Neural progenitor cell (in vitro differentiated cells): Measurements from ENCODE around the gene PNPLA7. TPM values are rescaled to one million over a fixed set of nuclear protein-coding genes. Genes with fewer than 3 reads are reported as not detected.

Source experiments
- DNase-seq: peaks from one replicate; pipeline ENCODE4 v3.0.0-alpha.2; 2016; ENCODE audit warnings: low spot score
- H2AFZ ChIP-seq: fragments of 200-600 bp; sonication (generic); replicated peaks from 2 replicates; pipeline ENCODE4 v1.6.1; 2016; ENCODE audit warnings: antibody characterized with exemption
- H3F3A ChIP-seq: fragments of 200-600 bp; sonication (generic); 2 replicates; pipeline ENCODE4 v1.6.1; 2016; ENCODE audit warnings: antibody characterized with exemption, low read depth
- H3K27ac ChIP-seq: fragments of 200-600 bp; sonication (generic); 2 replicates; pipeline ENCODE4 v1.5.1; 2016; ENCODE audit warnings: mild to moderate bottlenecking
- H3K27me3 ChIP-seq: fragments of 200-600 bp; sonication (generic); 2 replicates; pipeline ENCODE4 v1.6.1; 2016; ENCODE audit warnings: mild to moderate bottlenecking, moderate library complexity
- H3K36me3 ChIP-seq: fragments of 200-600 bp; sonication (generic); 2 replicates; pipeline ENCODE4 v1.5.1; 2016
- H3K4me1 ChIP-seq: fragments of 200-600 bp; sonication (generic); 2 replicates; pipeline ENCODE4 v1.6.1; 2016; ENCODE audit warnings: mixed run types
- H3K4me2 ChIP-seq: fragments of 200-600 bp; sonication (generic); 2 replicates; pipeline ENCODE4 v1.6.1; 2016
- H3K4me3 ChIP-seq: fragments of 200-600 bp; sonication (generic); 2 replicates; pipeline ENCODE4 v1.5.1; 2016
- H3K79me2 ChIP-seq: fragments of 200-600 bp; sonication (generic); 2 replicates; pipeline ENCODE4 v1.6.1; 2016; ENCODE audit warnings: low read depth
- H3K9ac ChIP-seq: fragments of 200-600 bp; sonication (generic); 2 replicates; pipeline ENCODE4 v1.6.1; 2016
- H3K9me3 ChIP-seq: fragments of 200-600 bp; sonication (generic); 2 replicates; pipeline ENCODE4 v1.5.1; 2016; ENCODE audit warnings: low read depth
- H4K20me1 ChIP-seq: fragments of 200-600 bp; sonication (generic); 2 replicates; pipeline ENCODE4 v1.6.1; 2016; ENCODE audit warnings: low read depth
- H3K27ac Mint-ChIP-seq: 3 replicates; pipeline ENCODE4 v1.8.0; 2021; ENCODE audit warnings: mixed read lengths
- H3K27me3 Mint-ChIP-seq: 2 replicates; pipeline ENCODE4 v1.8.0; 2022; ENCODE audit warnings: low read depth, mild to moderate bottlenecking, inconsistent platforms, moderate library complexity, mixed read lengths; ENCODE audit not compliant: insufficient read depth
- H3K36me3 Mint-ChIP-seq: 3 replicates; pipeline ENCODE4 v1.8.0; 2021; ENCODE audit warnings: mixed read lengths
- H3K4me1 Mint-ChIP-seq: 3 replicates; pipeline ENCODE4 v1.8.0; 2021; ENCODE audit warnings: mixed read lengths
- H3K4me3 Mint-ChIP-seq: 3 replicates; pipeline ENCODE4 v1.8.0; 2021; ENCODE audit warnings: mild to moderate bottlenecking, moderate library complexity, mixed read lengths
- H3K9me3 Mint-ChIP-seq: 3 replicates; pipeline ENCODE4 v1.8.0; 2020; ENCODE audit warnings: mixed read lengths
- EZH2 ChIP-seq: fragments of 200-600 bp; sonication (generic); IDR thresholded peaks from 2 replicates; pipeline ENCODE4 v1.6.1; 2017; ENCODE audit warnings: antibody characterized with exemption, mild to moderate bottlenecking, moderate library complexity
- EZH2phosphoT487 ChIP-seq: fragments of 200-600 bp; sonication (generic); IDR thresholded peaks from 2 replicates; pipeline ENCODE4 v1.6.1; 2017; ENCODE audit warnings: antibody characterized with exemption
- total RNA-seq: library from RNA; depleted of rRNA; stranded (reverse); fragments of >200 nt; gene quantifications from 2 replicates; pipeline ENCODE4 v1.2.3, GENCODE V29; 2015; ENCODE audit warnings: low replicate concordance
- TF ChIP-seq, protein P1 (sequence below): fragments of 200-600 bp; sonication (generic); IDR thresholded peaks from 2 replicates; pipeline ENCODE4 v1.5.1; 2017; ENCODE audit warnings: antibody characterized with exemption, mild to moderate bottlenecking

PNPLA7 gene
- total RNA-seq, 1 donor from 2014 or later = 0.13 TPM

- peaks cover 7% of the 10 kb centered on the region for H3K79me2 ChIP-seq
- H3K4me1 ChIP-seq = peaks cover 24% of the 10 kb centered on the region
- H2AFZ ChIP-seq = no peak overlapping the region
- Mint-ChIP-seq H3K27ac (no peak overlapping the region), H3K9me3 (no peaks in the 10 kb centered on the region), H3K4me1 (peaks cover 18% of the 10 kb centered on the region), H3K27me3 (peaks cover 3% of the 10 kb centered on the region), H3K36me3 (peaks cover 4% of the 10 kb centered on the region), H3K4me3 (peak overlapping the region; percentile 71)
- H3K9ac ChIP-seq = no peak overlapping the region
- H3K4me3 ChIP-seq = no peak overlapping the region
- peaks cover 18% of the 10 kb centered on the region for H3K27me3 ChIP-seq
- H3K36me3 ChIP-seq = no peaks in the 10 kb centered on the region
- TF ChIP-seq, protein P1, sequence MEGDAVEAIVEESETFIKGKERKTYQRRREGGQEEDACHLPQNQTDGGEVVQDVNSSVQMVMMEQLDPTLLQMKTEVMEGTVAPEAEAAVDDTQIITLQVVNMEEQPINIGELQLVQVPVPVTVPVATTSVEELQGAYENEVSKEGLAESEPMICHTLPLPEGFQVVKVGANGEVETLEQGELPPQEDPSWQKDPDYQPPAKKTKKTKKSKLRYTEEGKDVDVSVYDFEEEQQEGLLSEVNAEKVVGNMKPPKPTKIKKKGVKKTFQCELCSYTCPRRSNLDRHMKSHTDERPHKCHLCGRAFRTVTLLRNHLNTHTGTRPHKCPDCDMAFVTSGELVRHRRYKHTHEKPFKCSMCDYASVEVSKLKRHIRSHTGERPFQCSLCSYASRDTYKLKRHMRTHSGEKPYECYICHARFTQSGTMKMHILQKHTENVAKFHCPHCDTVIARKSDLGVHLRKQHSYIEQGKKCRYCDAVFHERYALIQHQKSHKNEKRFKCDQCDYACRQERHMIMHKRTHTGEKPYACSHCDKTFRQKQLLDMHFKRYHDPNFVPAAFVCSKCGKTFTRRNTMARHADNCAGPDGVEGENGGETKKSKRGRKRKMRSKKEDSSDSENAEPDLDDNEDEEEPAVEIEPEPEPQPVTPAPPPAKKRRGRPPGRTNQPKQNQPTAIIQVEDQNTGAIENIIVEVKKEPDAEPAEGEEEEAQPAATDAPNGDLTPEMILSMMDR = no peak
- no peak overlapping the region for H3K27ac ChIP-seq
- DNase-seq = no peak
- no peaks in the 10 kb centered on the region for H3K9me3 ChIP-seq
- no peak overlapping the region for H3K4me2 ChIP-seq
- peaks cover 15% of the 10 kb centered on the region for H3F3A ChIP-seq
- H4K20me1 ChIP-seq = peaks cover 56% of the 10 kb centered on the region
Observed at GRCh38 chr9:137455359-137455991, 94.7 kb downstream of the PNPLA7 start.

GRCh38 chr9:137454597-137455358 lies 95.4 kb downstream of the PNPLA7 start:
- Histone ChIP-seq H3K9ac (no peak overlapping the region), H3K9me3 (no peaks in the 10 kb centered on the region), H3K4me2 (peak overlapping the region; percentile 72)

DNA sequence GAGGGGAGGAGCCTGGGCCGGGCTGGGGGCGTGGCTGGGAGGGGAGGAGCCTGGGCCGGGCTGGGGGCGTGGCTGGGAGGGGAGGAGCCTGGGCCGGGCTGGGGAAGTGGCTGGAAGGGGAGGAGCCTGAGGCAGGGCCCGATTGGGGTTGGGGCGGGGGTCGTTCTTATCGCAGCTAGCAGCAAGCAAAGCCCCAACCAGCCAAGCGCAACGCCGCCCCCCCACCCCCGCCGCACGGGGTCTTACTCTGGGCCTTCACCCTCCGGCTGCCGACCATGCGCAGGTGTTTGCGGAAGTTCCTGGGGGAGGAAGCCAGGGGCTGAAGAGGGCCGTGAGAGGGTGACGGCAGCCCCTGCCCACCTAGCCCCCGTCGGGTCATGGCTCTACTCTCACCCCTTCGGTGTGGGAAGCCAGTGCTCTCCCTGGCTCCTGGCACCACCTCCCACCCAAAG lies 96.0 kb downstream of the PNPLA7 start:
- H3K4me2 ChIP-seq = peak overlapping the region; percentile 72
- H3K27ac ChIP-seq = no peak overlapping the region
- no peaks in the 10 kb centered on the region for H3K9me3 Mint-ChIP-seq
- peak; percentile 85 for DNase-seq
- H3K4me1 Mint-ChIP-seq = peaks cover 15% of the 10 kb centered on the region
- no peak overlapping the region for H3K9ac ChIP-seq
- no peak overlapping the region for H3K27ac Mint-ChIP-seq
- peak overlapping the region; percentile 46 for H3K4me3 Mint-ChIP-seq
- H3K36me3 Mint-ChIP-seq = peaks cover 4% of the 10 kb centered on the region
- peaks cover 20% of the 10 kb centered on the region for H3K4me1 ChIP-seq
- H2AFZ ChIP-seq = no peak overlapping the region
- peak overlapping the region; percentile 39 for H3K4me3 ChIP-seq
- H3K79me2 ChIP-seq = peaks cover 7% of the 10 kb centered on the region
- H3K27me3 Mint-ChIP-seq = peaks cover 6% of the 10 kb centered on the region
- H4K20me1 ChIP-seq = peaks cover 56% of the 10 kb centered on the region
- no peaks in the 10 kb centered on the region for H3K36me3 ChIP-seq
- peaks cover 15% of the 10 kb centered on the region for H3F3A ChIP-seq
- peaks cover 8% of the 10 kb centered on the region for H3K27me3 ChIP-seq
- H3K9me3 ChIP-seq = no peaks in the 10 kb centered on the region
- TF ChIP-seq EZH2 (no peak), EZH2phosphoT487 (no peak)
- TF ChIP-seq, protein P1 = no peak

More at GRCh38 chr9:137454597-137455358, 95.4 kb downstream of the PNPLA7 start:
- peak; percentile 85 for DNase-seq
- Histone ChIP-seq H4K20me1 (peaks cover 56% of the 10 kb centered on the region), H3K27me3 (peaks cover 12% of the 10 kb centered on the region), H3K27ac (no peak overlapping the region), H3K36me3 (no peaks in the 10 kb centered on the region), H3K4me1 (peaks cover 24% of the 10 kb centered on the region), H2AFZ (no peak overlapping the region), H3K4me3 (peak overlapping the region; percentile 39), H3F3A (peaks cover 15% of the 10 kb centered on the region), H3K79me2 (peaks cover 7% of the 10 kb centered on the region)
- peaks cover 4% of the 10 kb centered on the region for H3K36me3 Mint-ChIP-seq
- no peak overlapping the region for H3K27ac Mint-ChIP-seq
- peaks cover 4% of the 10 kb centered on the region for H3K27me3 Mint-ChIP-seq
- H3K4me3 Mint-ChIP-seq = peak overlapping the region; percentile 46
- TF ChIP-seq EZH2 = no peak
- TF ChIP-seq EZH2phosphoT487 = no peak
- TF ChIP-seq, protein P1 = no peak
- H3K9me3 Mint-ChIP-seq = no peaks in the 10 kb centered on the region
- H3K4me1 Mint-ChIP-seq = peaks cover 17% of the 10 kb centered on the region
